H1 (cell line): Measurements from ENCODE around the gene APP.

Source experiments
- EP300 ChIP-seq, 2 experiments: IDR thresholded peaks; 1 replicate in 1 of 2; 2 replicates in 1 of 2; pipeline ENCODE4 v1.6.1; 2011 to 2012; ENCODE audit warnings: low read depth in 2 of 2, low read length in 2 of 2, mild to moderate bottlenecking in 2 of 2, borderline replicate concordance in 1 of 2, inconsistent platforms in 1 of 2, moderate library complexity in 1 of 2
- MAX ChIP-seq: IDR thresholded peaks from 2 replicates; pipeline ENCODE4 v1.6.1; 2012; ENCODE audit warnings: inconsistent platforms
- PHF8 ChIP-seq: fragments of 200-600 bp; sonication (generic); conservative IDR thresholded peaks from 2 replicates; pipeline ENCODE4 v1.7.1; 2012; ENCODE audit warnings: low read depth, mild to moderate bottlenecking, inconsistent platforms, low read length, moderate library complexity
- SAP30 ChIP-seq: fragments of 300-600 bp; sonication (generic); IDR thresholded peaks from 2 replicates; pipeline ENCODE4 v1.7.1; 2012; ENCODE audit warnings: low read length, moderate library complexity, mild to moderate bottlenecking, inconsistent platforms; ENCODE audit not compliant: insufficient read depth, insufficient replicate concordance
- YY1 ChIP-seq: IDR thresholded peaks from 2 replicates; pipeline ENCODE4 v1.6.1; 2011; ENCODE audit warnings: low read depth, mild to moderate bottlenecking, low read length
- TF ChIP-seq, protein P1 (sequence below), 3 experiments: IDR thresholded peaks; 1 replicate in 2 of 3; 2 replicates in 1 of 3; pipeline versions ENCODE4 v1.5.1 to v1.6.1; 2011; ENCODE audit warnings: low read length in 3 of 3, mild to moderate bottlenecking in 3 of 3, inconsistent platforms in 2 of 3, low read depth in 1 of 3, moderate library complexity in 1 of 3; ENCODE audit not compliant: insufficient read depth in 1 of 3; ENCODE audit errors: control extremely low read depth in 1 of 3

GRCh38 chr21:25925936-25926335 lies 244.6 kb downstream of the APP start:
- TF ChIP-seq, protein P1, sequence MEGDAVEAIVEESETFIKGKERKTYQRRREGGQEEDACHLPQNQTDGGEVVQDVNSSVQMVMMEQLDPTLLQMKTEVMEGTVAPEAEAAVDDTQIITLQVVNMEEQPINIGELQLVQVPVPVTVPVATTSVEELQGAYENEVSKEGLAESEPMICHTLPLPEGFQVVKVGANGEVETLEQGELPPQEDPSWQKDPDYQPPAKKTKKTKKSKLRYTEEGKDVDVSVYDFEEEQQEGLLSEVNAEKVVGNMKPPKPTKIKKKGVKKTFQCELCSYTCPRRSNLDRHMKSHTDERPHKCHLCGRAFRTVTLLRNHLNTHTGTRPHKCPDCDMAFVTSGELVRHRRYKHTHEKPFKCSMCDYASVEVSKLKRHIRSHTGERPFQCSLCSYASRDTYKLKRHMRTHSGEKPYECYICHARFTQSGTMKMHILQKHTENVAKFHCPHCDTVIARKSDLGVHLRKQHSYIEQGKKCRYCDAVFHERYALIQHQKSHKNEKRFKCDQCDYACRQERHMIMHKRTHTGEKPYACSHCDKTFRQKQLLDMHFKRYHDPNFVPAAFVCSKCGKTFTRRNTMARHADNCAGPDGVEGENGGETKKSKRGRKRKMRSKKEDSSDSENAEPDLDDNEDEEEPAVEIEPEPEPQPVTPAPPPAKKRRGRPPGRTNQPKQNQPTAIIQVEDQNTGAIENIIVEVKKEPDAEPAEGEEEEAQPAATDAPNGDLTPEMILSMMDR (IDR thresholded peaks at IDR 0.05; ENCODE audit: control extremely low read depth in 1 of 3, insufficient read depth in 1 of 3, low read depth in 1 of 3, low read length in 3 of 3) = no peak
- TF ChIP-seq MAX (no peak), EP300 (IDR thresholded peaks at IDR 0.05; ENCODE audit: borderline replicate concordance in 1 of 2, low read depth in 2 of 2, low read length in 2 of 2) (no peak), SAP30 (no peak), YY1 (no peak), PHF8 (no peak)
